ENCODE measurements around the gene RNU6-9.
"Not testable (repeated sequence)": the region's sequence is repeated elsewhere in the genome, so short reads cannot be mapped to it uniquely, and the experiment has no call there.

RNU6-9 gene

DNA sequence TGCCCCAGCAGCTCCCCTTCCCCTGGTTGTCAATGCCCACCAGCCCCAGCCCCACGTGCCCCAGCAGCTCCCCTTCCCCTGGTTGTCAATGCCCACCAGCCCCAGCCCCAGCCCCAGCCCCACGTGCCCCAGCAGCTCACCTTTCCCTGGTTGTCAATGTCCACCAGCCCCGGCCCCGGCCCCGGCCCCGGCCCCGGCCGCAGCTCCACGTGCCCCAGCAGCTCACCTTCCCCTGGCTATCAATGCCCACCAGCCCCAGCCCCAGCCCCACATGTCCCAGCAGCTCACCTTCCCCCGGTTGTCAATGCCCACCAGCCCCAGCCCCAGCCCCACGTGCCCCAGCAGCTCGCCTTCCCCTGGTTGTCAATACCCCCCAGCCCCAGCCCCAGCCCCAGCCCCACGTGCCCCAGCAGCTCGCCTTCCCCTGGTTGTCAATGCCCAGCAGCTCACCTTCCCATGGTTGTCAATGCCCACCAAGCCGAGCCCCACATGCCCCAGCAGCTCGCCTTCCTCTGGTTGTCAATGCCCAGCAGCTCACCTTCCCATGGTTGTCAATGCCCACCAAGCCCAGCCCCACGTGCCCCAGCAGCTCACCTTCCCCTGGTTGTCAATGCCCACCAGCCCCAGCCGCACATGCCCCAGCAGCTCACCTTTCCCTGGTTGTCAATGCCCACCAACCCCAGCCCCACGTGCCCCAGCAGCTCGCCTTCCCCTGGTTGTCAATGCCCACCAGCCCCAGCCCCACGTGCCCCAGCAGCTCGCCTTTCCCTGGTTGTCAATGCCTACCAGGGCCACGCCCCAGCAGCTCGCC, 14.3 kb upstream of the RNU6-9 start:
- not testable (repeated sequence) for DNase-seq

DNA sequence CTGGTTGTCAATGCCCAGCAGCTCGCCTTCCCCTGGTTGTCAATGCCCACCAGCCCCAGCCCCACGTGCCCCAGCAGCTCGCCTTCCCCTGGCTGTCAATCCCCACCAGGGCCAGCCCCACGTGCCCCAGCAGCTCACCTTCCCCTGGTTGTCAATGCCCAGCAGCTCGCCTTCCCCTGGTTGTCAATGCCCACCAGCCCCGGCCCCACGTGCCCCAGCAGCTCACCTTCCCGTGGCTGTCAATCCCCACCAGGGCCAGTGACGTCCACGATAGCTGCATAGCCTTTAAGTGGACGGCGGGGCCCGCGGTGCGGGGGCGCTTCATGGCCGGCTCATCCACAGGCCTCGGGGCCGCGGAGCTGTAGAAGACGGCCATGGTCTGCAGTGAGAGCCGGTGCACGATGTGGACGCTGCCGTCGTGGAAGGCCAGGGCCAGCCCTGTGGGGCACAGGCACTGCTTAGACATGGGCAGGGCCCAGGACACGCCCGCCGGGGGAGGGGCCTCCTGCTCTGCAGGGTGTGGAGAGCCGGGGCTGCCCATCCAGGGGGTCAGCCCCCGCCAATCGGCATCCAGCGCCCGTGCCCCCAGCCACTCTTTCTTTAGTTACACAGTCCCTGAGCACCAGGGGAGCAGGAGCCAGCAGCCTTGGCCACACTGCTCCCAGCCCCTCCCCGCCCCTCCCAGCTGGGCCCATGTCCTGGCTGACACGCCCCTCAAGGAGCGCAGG, 13.4 kb upstream of the RNU6-9 start:
- DNase-seq, result no peak

DNA sequence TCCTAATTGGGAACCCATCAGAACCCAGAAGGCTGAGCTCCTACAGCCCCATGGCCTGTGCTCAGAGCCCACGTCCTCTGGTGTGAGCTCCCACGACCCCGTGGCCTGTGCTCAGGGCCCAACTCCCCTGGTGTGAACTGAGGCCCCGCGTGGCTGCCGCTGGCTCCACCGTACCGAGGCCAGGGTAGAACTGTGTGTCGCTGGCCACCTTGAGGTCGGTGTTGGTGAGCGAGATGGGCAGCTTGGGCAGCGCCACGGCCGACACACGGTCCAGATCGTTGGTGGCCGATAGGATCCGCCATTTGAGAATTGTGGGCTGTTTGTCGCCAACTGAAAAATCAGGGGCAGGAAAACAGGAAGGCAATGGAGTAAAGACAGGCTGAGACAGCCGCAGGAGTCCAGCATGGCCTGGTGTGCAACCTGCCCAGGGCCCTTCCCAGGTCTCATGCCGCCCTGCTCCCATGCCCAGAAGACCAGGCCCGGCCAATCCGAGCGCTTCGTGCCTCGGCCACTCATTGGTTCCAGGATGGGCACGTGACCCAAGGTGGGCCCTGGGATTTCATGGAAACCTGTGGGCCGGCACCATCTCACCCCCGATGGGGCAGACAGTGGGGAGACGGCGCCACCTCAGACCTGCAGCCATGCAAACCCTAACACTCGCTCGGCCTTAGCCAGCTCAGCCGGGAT, 11.8 kb upstream of the RNU6-9 start:
- no peak for DNase-seq

- no peak for DNase-seq
Observed at GRCh38 chr19:882871-883497, 10.3 kb upstream of the RNU6-9 start.

GRCh38 chr19:883661-884211, 9.5 kb upstream of the RNU6-9 start:
- DNase-seq, result peak; percentile 95

DNA sequence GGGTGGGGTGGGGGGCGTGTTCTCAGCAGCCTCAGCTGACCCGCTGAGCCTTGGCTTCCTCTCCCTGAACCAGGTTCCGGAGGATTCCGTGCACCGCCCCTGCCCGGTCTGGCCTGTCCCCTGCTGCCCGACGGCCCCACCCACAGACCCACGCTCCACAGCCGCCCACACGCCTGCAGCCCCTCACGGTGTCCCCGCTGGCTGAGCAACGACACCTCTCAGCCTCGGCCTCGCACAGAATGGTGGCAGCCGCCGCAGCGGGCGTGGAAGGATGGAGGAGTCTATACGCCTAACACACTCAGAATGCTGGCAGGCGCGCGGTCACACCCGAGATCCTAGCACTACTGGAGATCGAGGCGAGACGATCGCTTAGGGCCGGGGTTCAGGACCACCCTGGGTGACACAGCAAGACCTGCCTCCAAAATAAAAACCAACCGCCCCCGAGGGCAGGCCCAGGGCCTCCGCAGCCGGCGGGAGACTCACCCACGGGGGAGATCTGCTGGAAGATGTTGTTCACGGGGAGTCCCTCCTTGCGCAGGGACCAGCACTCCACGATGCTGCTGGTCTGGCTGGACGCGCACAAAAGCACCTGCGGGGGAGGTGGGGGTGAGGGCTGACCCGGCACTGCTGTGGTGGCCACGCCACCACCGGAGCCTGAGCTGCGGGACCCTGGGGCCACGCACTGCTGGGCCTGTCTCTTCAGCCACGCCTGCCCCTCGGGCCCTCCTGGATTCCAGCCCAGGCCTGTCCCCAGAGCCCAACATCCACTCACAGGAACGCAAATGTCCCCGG, 8.7 kb upstream of the RNU6-9 start:
- DNase-seq, result no peak

- DNase-seq, result no peak
Observed at GRCh38 chr19:885536-886224, 7.6 kb upstream of the RNU6-9 start.

DNA sequence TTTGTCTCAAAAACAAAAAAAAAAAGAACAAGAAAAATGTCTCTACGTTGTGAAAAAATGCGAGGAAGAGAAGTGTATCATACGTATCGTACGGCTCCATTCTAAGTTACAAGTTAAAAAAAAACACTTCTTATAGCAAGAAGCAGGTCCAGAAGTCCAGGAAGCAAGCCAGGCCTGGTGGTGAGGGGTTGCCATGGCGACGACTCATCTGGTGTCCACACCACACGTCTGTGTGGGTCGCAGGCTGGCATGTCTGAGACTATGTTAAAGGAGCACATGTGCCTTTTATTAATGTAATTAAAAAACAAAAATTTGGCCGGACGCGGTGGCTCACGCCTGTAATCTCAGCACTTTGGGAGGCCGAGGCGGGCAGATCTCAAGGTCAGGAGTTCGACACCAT, 6.2 kb upstream of the RNU6-9 start:
- DNase-seq, result peak; percentile 49

DNA sequence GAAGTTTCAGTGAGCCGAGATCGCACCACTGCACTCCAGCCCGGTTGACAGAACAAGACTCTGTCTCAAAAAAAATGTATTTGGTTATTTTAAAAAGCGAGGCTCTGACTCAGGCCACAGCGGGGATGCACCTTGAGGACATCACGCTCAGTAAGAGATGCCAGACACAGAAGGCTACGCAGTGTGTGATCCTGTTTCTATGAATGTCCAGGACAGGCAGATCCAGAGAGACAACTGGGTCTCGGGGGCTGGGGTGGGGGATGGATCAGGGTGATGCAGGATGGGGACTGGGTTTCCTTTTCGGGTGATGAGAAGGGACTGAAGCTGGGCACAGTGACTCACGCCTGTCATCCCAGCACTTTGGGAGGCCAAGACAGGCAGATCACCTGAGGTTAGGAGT, 5.7 kb upstream of the RNU6-9 start:
- no peak for DNase-seq

DNA sequence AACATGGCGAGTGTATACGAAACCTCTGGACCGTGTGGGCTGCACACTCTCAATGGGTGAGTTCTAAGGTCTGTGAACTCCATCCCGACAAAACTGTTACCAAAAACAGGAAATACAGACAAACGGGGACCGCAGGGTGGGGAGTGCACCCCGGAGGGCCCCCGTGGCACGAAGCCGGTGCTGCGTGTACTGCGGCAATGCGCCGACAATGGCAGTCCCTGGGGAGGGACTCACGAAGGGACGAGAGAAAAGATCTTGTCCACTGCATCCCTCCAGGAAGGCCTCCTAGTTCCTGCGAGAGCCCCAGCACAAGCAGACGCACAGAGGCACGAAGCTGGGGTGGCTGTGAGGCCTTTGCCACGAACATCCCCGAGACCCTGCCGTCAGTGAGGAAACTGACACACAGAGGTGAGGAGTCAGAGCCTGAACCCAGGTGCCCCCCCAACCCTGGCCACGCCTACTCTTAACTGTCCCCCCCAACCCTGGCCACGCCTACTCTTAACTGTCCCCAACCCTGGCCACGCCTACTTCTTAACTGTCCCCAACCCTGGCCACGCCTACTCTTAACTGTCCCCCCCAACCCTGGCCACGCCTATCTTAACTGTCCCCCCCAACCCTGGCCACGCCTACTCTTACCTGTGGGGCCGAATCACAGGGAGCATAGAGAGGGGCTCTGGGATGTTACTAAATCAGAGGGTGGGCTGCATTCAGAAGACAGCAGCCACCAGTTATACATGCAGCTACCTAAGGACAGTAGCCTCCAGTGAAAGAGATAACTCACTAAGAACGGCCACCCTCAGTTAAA, 4.5 kb upstream of the RNU6-9 start:
- no peak for DNase-seq

GRCh38 chr19:889662-890295, 3.5 kb upstream of the RNU6-9 start:
- DNase-seq, result no peak

GRCh38 chr19:890831-891230, 2.5 kb upstream of the RNU6-9 start:
- no peak for DNase-seq

DNA sequence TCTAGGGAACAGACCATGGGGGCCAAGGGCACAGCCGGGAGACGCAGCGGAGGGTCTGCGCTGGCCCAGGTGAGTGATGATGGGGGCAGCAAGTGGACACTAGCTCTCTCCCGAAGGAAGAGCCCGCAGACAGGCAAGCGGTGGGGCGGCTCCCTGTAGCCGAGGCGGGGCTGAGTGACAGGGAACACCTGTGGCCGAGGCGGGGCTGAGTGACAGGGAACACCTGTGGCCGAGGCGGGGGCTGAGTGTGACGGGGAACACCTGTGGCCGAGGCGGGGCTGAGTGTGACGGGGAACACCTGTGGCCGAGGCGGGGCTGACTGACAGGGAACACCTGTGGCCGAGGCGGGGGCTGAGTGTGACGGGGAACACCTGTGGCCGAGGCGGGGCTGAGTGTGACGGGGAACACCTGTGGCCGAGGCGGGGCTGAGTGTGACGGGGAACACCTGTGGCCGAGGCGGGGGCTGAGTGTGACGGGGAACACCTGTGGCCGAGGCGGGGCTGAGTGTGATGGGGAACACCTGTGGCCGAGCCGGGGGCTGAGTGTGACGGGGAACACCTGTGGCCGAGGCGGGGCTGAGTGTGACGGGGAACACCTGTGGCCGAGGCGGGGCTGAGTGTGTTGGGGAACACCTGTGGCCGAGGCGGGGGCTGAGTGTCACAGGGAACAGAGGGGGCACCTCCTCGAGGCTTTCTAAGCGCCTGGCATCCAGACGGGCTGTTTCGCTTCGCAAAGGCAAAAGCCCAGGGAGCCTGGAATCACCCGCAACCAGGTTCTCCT, 1.7 kb upstream of the RNU6-9 start:
- DNase-seq, result peak; percentile 84

GRCh38 chr19:892243-892893, 916 bp upstream of the RNU6-9 start:
- DNase-seq, result peak; percentile 58

DNA sequence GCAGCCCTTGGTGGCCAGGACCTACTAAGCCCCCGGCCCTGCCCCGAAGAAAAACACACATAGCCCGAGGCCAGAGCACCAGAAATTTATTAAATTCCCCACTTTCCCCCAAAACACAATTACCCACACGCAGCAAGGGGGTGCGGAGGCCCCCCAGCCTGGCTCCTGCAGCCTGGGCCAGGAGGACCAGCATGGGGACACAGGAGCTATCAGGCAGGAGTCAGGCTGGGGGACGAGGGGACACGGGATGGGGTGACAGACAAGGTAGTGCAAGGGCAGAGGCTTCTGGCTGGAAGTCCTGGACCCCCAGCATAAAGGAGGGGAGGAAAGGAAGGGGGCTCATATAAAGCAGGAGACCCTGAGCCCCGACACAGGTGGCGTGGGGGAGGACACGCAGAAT, 3.1 kb downstream of the RNU6-9 start:
- no peak for DNase-seq

- DNase-seq, result no peak
Observed at GRCh38 chr19:896999-897398, 3.7 kb downstream of the RNU6-9 start.

GRCh38 chr19:897442-898039, 4.3 kb downstream of the RNU6-9 start:
- peak; percentile 32 for DNase-seq

GRCh38 chr19:898663-899062, 5.4 kb downstream of the RNU6-9 start:
- DNase-seq, result peak; percentile 65
